ENCODE measurements around the gene USP9Y. TPM values are rescaled to one million over a fixed set of nuclear protein-coding genes. Genes with fewer than 3 reads are reported as not detected.

The USP9Y gene
- polyA plus RNA-seq, 1 donor from 2014 or later, result 164 TPM

GRCh38 chrY:12678111-12678510 lies 22.9 kb upstream of the USP9Y start:
- Histone ChIP-seq H3K9ac (ENCODE audit: low read length) (no peak overlapping the region), H2AFZ (ENCODE audit: low read depth, low read length) (no peak overlapping the region), H3K27ac (ENCODE audit: low read length) (no peak overlapping the region), H3K79me2 (replicated peaks; ENCODE audit: insufficient read depth, low read length) (peaks cover 32% of the 10 kb centered on the region), H3K9me2 (ENCODE audit: insufficient read depth, low read length) (no peaks in the 10 kb centered on the region), H3K4me2 (ENCODE audit: low read length) (no peak overlapping the region), H3K36me3 (ENCODE audit: insufficient read depth, low read length) (no peaks in the 10 kb centered on the region), H3K9me3 (ENCODE audit: low read length) (no peaks in the 10 kb centered on the region), H3F3A (ENCODE audit: insufficient read depth, low read length, poor library complexity, severe bottlenecking) (no peaks in the 10 kb centered on the region), H3K4me3 (ENCODE audit: low read length) (no peak overlapping the region), H4K20me1 (ENCODE audit: insufficient read depth) (no peaks in the 10 kb centered on the region), H3K27me3 (ENCODE audit: insufficient read depth, low read depth, low read length) (no peaks in the 10 kb centered on the region)
- TF ChIP-seq EP300 (conservative IDR thresholded peaks at IDR 0.05; ENCODE audit: poor library complexity, severe bottlenecking), result no peak
- TF ChIP-seq MXI1 (conservative IDR thresholded peaks at IDR 0.05; ENCODE audit: poor library complexity, severe bottlenecking), result no peak
- no peak for TF ChIP-seq EZH2 (IDR thresholded peaks at IDR 0.05; ENCODE audit: borderline replicate concordance, insufficient read depth, low read length, poor library complexity, severe bottlenecking)
- TF ChIP-seq CTCF (IDR thresholded peaks at IDR 0.05; ENCODE audit: poor library complexity, severe bottlenecking), result no peak
- TF ChIP-seq REST (IDR thresholded peaks at IDR 0.05; ENCODE audit: borderline replicate concordance), result no peak
- TF ChIP-seq POLR2AphosphoS5 (IDR thresholded peaks at IDR 0.05), result no peak
- TF ChIP-seq TAF1 (IDR thresholded peaks at IDR 0.05; ENCODE audit: low read depth), result no peak
- no peak for TF ChIP-seq RAD21 (conservative IDR thresholded peaks at IDR 0.05)

DNA sequence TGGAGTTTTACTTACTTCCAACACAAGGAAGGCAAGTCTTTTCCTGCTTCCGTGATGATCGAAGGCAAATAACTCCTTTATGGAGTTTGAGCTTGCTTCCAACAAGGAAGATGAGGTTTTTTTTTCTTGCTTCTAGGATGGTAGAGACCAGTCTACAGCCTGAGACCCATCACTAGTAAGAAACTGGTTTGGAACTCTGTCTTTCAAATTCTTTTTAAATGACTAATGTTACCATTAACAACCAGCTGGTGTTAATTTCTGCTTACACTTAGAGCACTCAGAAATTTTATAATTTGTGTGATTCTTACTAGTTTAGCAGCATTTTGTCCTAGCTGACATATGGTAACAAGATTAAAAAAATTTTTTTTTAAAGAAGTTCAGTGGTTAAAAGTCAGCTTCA lies 19.5 kb upstream of the USP9Y start:
- no peak overlapping the region for H3K27ac ChIP-seq (ENCODE audit: low read length)
- H3K9ac ChIP-seq (ENCODE audit: low read length), result no peak overlapping the region

More for the DNA sequence above, 19.5 kb upstream of the USP9Y start:
- Histone ChIP-seq H3K36me3 (ENCODE audit: insufficient read depth, low read length) (no peaks in the 10 kb centered on the region), H3K4me3 (ENCODE audit: low read length) (no peak overlapping the region), H4K20me1 (ENCODE audit: insufficient read depth) (no peaks in the 10 kb centered on the region), H3K9me2 (ENCODE audit: insufficient read depth, low read length) (no peaks in the 10 kb centered on the region), H2AFZ (ENCODE audit: low read depth, low read length) (no peak overlapping the region), H3F3A (ENCODE audit: insufficient read depth, low read length, poor library complexity, severe bottlenecking) (no peaks in the 10 kb centered on the region), H3K4me2 (ENCODE audit: low read length) (no peak overlapping the region), H3K9me3 (ENCODE audit: low read length) (no peaks in the 10 kb centered on the region), H3K79me2 (replicated peaks; ENCODE audit: insufficient read depth, low read length) (peaks cover 33% of the 10 kb centered on the region), H3K27me3 (ENCODE audit: insufficient read depth, low read depth, low read length) (no peaks in the 10 kb centered on the region)
- no peak for TF ChIP-seq SMC3 (conservative IDR thresholded peaks at IDR 0.05; ENCODE audit: poor library complexity)
- no peak for TF ChIP-seq TAF1 (IDR thresholded peaks at IDR 0.05; ENCODE audit: low read depth)
- no peak for TF ChIP-seq MXI1 (conservative IDR thresholded peaks at IDR 0.05; ENCODE audit: poor library complexity, severe bottlenecking)
- TF ChIP-seq RAD21 (conservative IDR thresholded peaks at IDR 0.05), result no peak
- TF ChIP-seq EZH2 (IDR thresholded peaks at IDR 0.05; ENCODE audit: borderline replicate concordance, insufficient read depth, low read length, poor library complexity, severe bottlenecking), result no peak
- TF ChIP-seq EP300 (conservative IDR thresholded peaks at IDR 0.05; ENCODE audit: poor library complexity, severe bottlenecking), result no peak
- no peak for TF ChIP-seq REST (IDR thresholded peaks at IDR 0.05; ENCODE audit: borderline replicate concordance)
- no peak for TF ChIP-seq POLR2AphosphoS5 (IDR thresholded peaks at IDR 0.05)
- no peak for TF ChIP-seq CTCF (IDR thresholded peaks at IDR 0.05; ENCODE audit: poor library complexity, severe bottlenecking)
